HG02759 (cell line): Measurements from ENCODE around the gene ANKRD50.

ENCODE experiments used
- ATAC-seq: cut with Tn5 transposase; IDR thresholded peaks from one replicate; pipeline ENCODE4 v1.9.1; 2021; ENCODE audit warnings: mild to moderate bottlenecking, moderate library complexity; ENCODE audit not compliant: unreplicated experiment

ANKRD50 gene

GRCh38 chr4:124712372-124713184, at the start of gene ANKRD50:
TSS of gene ANKRD50 (minus strand) at chr4:124712732. CDS start at chr4:124710511, 2,221 bp downstream.
- ATAC-seq = peak; percentile 77

- ATAC-seq = no peak
These were observed 44.6 kb upstream of the ANKRD50 start for GRCh38 chr4:124757126-124757525.

GRCh38 chr4:124754681-124755080, 42.1 kb upstream of the ANKRD50 start:
- ATAC-seq = no peak

- ATAC-seq = no peak
These were observed 41.5 kb upstream of the ANKRD50 start for GRCh38 chr4:124753941-124754581.

GRCh38 chr4:124749421-124749820, 36.9 kb upstream of the ANKRD50 start:
- ATAC-seq = no peak

- ATAC-seq = no peak
These were observed 36.4 kb upstream of the ANKRD50 start for GRCh38 chr4:124748965-124749364.

GRCh38 chr4:124745985-124746801, 33.7 kb upstream of the ANKRD50 start:
- no peak for ATAC-seq

- no peak for ATAC-seq
These were observed 31.2 kb upstream of the ANKRD50 start for GRCh38 chr4:124743711-124744110.

- ATAC-seq = no peak
These were observed 28.0 kb upstream of the ANKRD50 start for GRCh38 chr4:124740501-124740900.

GRCh38 chr4:124738994-124739393, 26.5 kb upstream of the ANKRD50 start:
- ATAC-seq = no peak

GRCh38 chr4:124737619-124738018, 25.1 kb upstream of the ANKRD50 start:
- ATAC-seq = no peak

GRCh38 chr4:124736526-124736925, 24.0 kb upstream of the ANKRD50 start:
- ATAC-seq = no peak

- no peak for ATAC-seq
These were observed 14.9 kb upstream of the ANKRD50 start for GRCh38 chr4:124727331-124727890.

- no peak for ATAC-seq
These were observed 13.7 kb upstream of the ANKRD50 start for GRCh38 chr4:124726269-124726668.

GRCh38 chr4:124722071-124722470, 9.5 kb upstream of the ANKRD50 start:
- no peak for ATAC-seq

GRCh38 chr4:124717101-124717500, 4.6 kb upstream of the ANKRD50 start:
- ATAC-seq = no peak

GRCh38 chr4:124713185-124713592, 657 bp upstream of the ANKRD50 start:
- ATAC-seq = peak; percentile 37

GRCh38 chr4:124711471-124712371, 811 bp downstream of the ANKRD50 start:
- peak; percentile 30 for ATAC-seq

GRCh38 chr4:124710911-124711310, 1.6 kb downstream of the ANKRD50 start:
- no peak for ATAC-seq
